ENCODE data around the gene SPATA3.
"Not testable (repeated sequence)": the region's sequence is repeated elsewhere in the genome, so short reads cannot be mapped to it uniquely, and the experiment has no call there.

SPATA3 gene

GRCh38 chr2:230995821-230996220 is at the start of gene SPATA3:
SPATA3 (plus strand) TSS chr2:230996121; CDS start chr2:230996234, 113 bp downstream.
- DNase-seq: no peak

GRCh38 chr2:230946429-230947234 is 49.3 kb upstream of the SPATA3 start:
- no peak for DNase-seq

GRCh38 chr2:230947235-230947576 is 48.7 kb upstream of the SPATA3 start:
- DNase-seq: no peak

- DNase-seq: peak; percentile 76 to 96
These were observed 48.0 kb upstream of the SPATA3 start for GRCh38 chr2:230947908-230948365.

GRCh38 chr2:230949966-230950873 is 45.7 kb upstream of the SPATA3 start:
- DNase-seq: no peak

- no peak for DNase-seq
These were observed 45.0 kb upstream of the SPATA3 start for GRCh38 chr2:230950874-230951339.

GRCh38 chr2:230951396-230951795 is 44.5 kb upstream of the SPATA3 start:
- no peak for DNase-seq

- DNase-seq: no peak
These were observed 43.5 kb upstream of the SPATA3 start for GRCh38 chr2:230952226-230952956.

GRCh38 chr2:230953845-230954244 is 42.1 kb upstream of the SPATA3 start:
- peak; percentile 92 to 97 for DNase-seq

GRCh38 chr2:230954746-230955145 is 41.2 kb upstream of the SPATA3 start:
- peak in 1 of 2 donors; percentile 55 for DNase-seq

- no peak for DNase-seq
These were observed 40.7 kb upstream of the SPATA3 start for GRCh38 chr2:230955163-230955737.

- DNase-seq: peak; percentile 66 to 78
These were observed 38.8 kb upstream of the SPATA3 start for GRCh38 chr2:230956827-230957755.

- DNase-seq: no peak
These were observed 38.0 kb upstream of the SPATA3 start for GRCh38 chr2:230957756-230958391.

GRCh38 chr2:230958820-230959756 is 36.8 kb upstream of the SPATA3 start:
- DNase-seq: no peak

- no peak for DNase-seq
These were observed 35.9 kb upstream of the SPATA3 start for GRCh38 chr2:230960026-230960425.

GRCh38 chr2:230961091-230961491 is 34.8 kb upstream of the SPATA3 start:
- DNase-seq: no peak

- DNase-seq: no peak
These were observed 31.7 kb upstream of the SPATA3 start for GRCh38 chr2:230964136-230964730.

- DNase-seq: no peak
These were observed 28.8 kb upstream of the SPATA3 start for GRCh38 chr2:230967113-230967512.

GRCh38 chr2:230968314-230968713 is 27.6 kb upstream of the SPATA3 start:
- DNase-seq: not testable (repeated sequence)
